ENCODE data around the gene SPATC1L.

GRCh38 chr21:46182548-46183336 lies 1.5 kb downstream of the SPATC1L start:
- TF ChIP-seq CTCF (IDR thresholded peaks at IDR 0.05) (no peak), EZH2 (IDR thresholded peaks at IDR 0.05; ENCODE audit: borderline replicate concordance, insufficient read depth, low read depth, low read length, poor library complexity, severe bottlenecking) (no peak)

All from B cell (primary cell).